Adipose tissue (tissue), 3 donors: ENCODE data around the gene THSD4. TPM values are rescaled to one million over a fixed set of nuclear protein-coding genes. Genes with fewer than 3 reads are reported as not detected.

ENCODE experiments used
- H3K27ac ChIP-seq: one replicate; pipeline ENCODE4 v1.5.1; 2013; ENCODE audit warnings: low read depth, low read length
- WGBS, 3 donors: extraction: QIAGEN DNeasy Blood & Tissue Kit; methylation state at CpG; one replicate each; pipeline ENCODE4 v1.1.7; 2013; 5-methylcytosine and 5-hydroxymethylcytosine counted together
- polyA plus RNA-seq, 3 donors: library from polyadenylated mRNA; stranded (reverse); fragments of 200-250 nt; gene quantifications; one replicate each; pipeline ENCODE4 v1.2.3, GENCODE V29; 2013
- donor health status: healthy with polysubstance abuse.
- donor health status: Bipolar disorder and iron deficiency.
- donor health status: healthy.

The THSD4 gene
- polyA plus RNA-seq, 3 donors, result 1.6 to 3.1 (median 2.4) TPM

GRCh38 chr15:71136159-71136783 is 21.0 kb downstream of the THSD4 start:
- H3K27ac ChIP-seq, result no peak overlapping the region
- 68 to 77% (median 72%) methylated on average over 12 to 13 of the region's 13 CpGs for WGBS, 3 donors

GRCh38 chr15:71136793-71137518 is 21.7 kb downstream of the THSD4 start:
- 75 to 83% (median 79%) methylated on average over 11 of the region's 11 CpGs for WGBS, 3 donors
- no peak overlapping the region for H3K27ac ChIP-seq

- 73 to 91% (median 80%) methylated on average over 2 of the region's 2 CpGs for WGBS, 3 donors
- no peak overlapping the region for H3K27ac ChIP-seq
Observed at GRCh38 chr15:71138473-71138872, 23.2 kb downstream of the THSD4 start.

GRCh38 chr15:71139241-71139640 is 24.0 kb downstream of the THSD4 start:
- WGBS, 3 donors, result 76 to 81% (median 79%) methylated on average over 1 of the region's 1 CpG
- H3K27ac ChIP-seq, result no peak overlapping the region

GRCh38 chr15:71141572-71141971 is 26.3 kb downstream of the THSD4 start:
- WGBS, 3 donors, result 85 to 94% (median 91%) methylated on average over 5 of the region's 5 CpGs

GRCh38 chr15:71142780-71143179 is 27.5 kb downstream of the THSD4 start:
- H3K27ac ChIP-seq, result no peak overlapping the region
- WGBS, 3 donors, result 79 to 83% (median 81%) methylated on average over 3 of the region's 3 CpGs

More at GRCh38 chr15:71141572-71141971, 26.3 kb downstream of the THSD4 start:
- no peak overlapping the region for H3K27ac ChIP-seq

GRCh38 chr15:71143373-71144310 is 28.4 kb downstream of the THSD4 start:
- WGBS, 3 donors, result 57 to 87% (median 83%) methylated on average over 10 of the region's 10 CpGs
- no peak overlapping the region for H3K27ac ChIP-seq

- WGBS, 3 donors, result 73 to 89% (median 77%) methylated on average over 2 of the region's 2 CpGs
- no peak overlapping the region for H3K27ac ChIP-seq
Observed at GRCh38 chr15:71145648-71146047, 30.4 kb downstream of the THSD4 start.

GRCh38 chr15:71146580-71146982 is 31.3 kb downstream of the THSD4 start:
- H3K27ac ChIP-seq, result no peak overlapping the region
- WGBS, 3 donors, result 49 to 88% (median 79%) methylated on average over 4 of the region's 4 CpGs

- WGBS, 3 donors, result 85 to 97% (median 92%) methylated on average over 6 of the region's 6 CpGs
- H3K27ac ChIP-seq, result no peak overlapping the region
Observed at GRCh38 chr15:71148048-71148447, 32.8 kb downstream of the THSD4 start.

- no peak overlapping the region for H3K27ac ChIP-seq
- 30 to 56% (median 51%) methylated on average over 7 of the region's 7 CpGs for WGBS, 3 donors
Observed at GRCh38 chr15:71149646-71150557, 34.6 kb downstream of the THSD4 start.

GRCh38 chr15:71151081-71151480 is 35.8 kb downstream of the THSD4 start:
- WGBS, 3 donors, result 58 to 73% (median 69%) methylated on average over 2 of the region's 2 CpGs

GRCh38 chr15:71152542-71152941 is 37.3 kb downstream of the THSD4 start:
- H3K27ac ChIP-seq, result no peak overlapping the region
- WGBS, 3 donors, result 68 to 88% (median 86%) methylated on average over 7 of the region's 7 CpGs

More at GRCh38 chr15:71151081-71151480, 35.8 kb downstream of the THSD4 start:
- no peak overlapping the region for H3K27ac ChIP-seq

- WGBS, 3 donors, result 65 to 77% (median 69%) methylated on average over 8 of the region's 8 CpGs
- H3K27ac ChIP-seq, result no peak overlapping the region
Observed at GRCh38 chr15:71153823-71154524, 38.7 kb downstream of the THSD4 start.

- 77 to 88% (median 85%) methylated on average over 4 of the region's 4 CpGs for WGBS, 3 donors
- H3K27ac ChIP-seq, result no peak overlapping the region
Observed at GRCh38 chr15:71154607-71155200, 39.4 kb downstream of the THSD4 start.

GRCh38 chr15:71155534-71155933 is 40.3 kb downstream of the THSD4 start:
- WGBS, 3 donors, result 94 to 100% (median 97%) methylated on average over 2 of the region's 2 CpGs

GRCh38 chr15:71160976-71161375 is 45.7 kb downstream of the THSD4 start:
- no peak overlapping the region for H3K27ac ChIP-seq
- 67 to 92% (median 90%) methylated on average over 1 of the region's 1 CpG for WGBS, 3 donors

More at GRCh38 chr15:71155534-71155933, 40.3 kb downstream of the THSD4 start:
- H3K27ac ChIP-seq, result no peak overlapping the region
